MM.1S (cell line): ENCODE results near the gene VRK3.

Experiments used
- DNase-seq: peaks from one replicate; pipeline ENCODE4 v3.0.0-alpha.2; 2015
- H2AFZ ChIP-seq: fragments of 300-600 bp; sonication (generic); 2 replicates; pipeline ENCODE4 v1.6.0; 2016; ENCODE audit warnings: antibody characterized with exemption, low read length
- H3F3A ChIP-seq: fragments of 300-600 bp; sonication (generic); 2 replicates; pipeline ENCODE4 v1.6.1; 2016; ENCODE audit warnings: mild to moderate bottlenecking, antibody characterized with exemption, low read length, moderate library complexity, mixed read lengths; ENCODE audit not compliant: insufficient read depth
- H3K27ac ChIP-seq: fragments of 300-600 bp; sonication (generic); 2 replicates; pipeline ENCODE4 v1.5.1; 2016; ENCODE audit warnings: mild to moderate bottlenecking, low read length
- H3K27me3 ChIP-seq: fragments of 300-600 bp; sonication (generic); replicated peaks from 2 replicates; pipeline ENCODE4 v1.6.0; 2016; ENCODE audit warnings: low read length; ENCODE audit not compliant: insufficient read depth
- H3K36me3 ChIP-seq: fragments of 300-600 bp; sonication (generic); replicated peaks from 2 replicates; pipeline ENCODE4 v1.6.1; 2016; ENCODE audit warnings: mild to moderate bottlenecking, low read length, mixed read lengths; ENCODE audit not compliant: insufficient read depth
- H3K4me1 ChIP-seq: fragments of 300-600 bp; sonication (generic); 2 replicates; pipeline ENCODE4 v1.6.1; 2016; ENCODE audit warnings: low read length, mixed read lengths
- H3K4me2 ChIP-seq: fragments of 300-600 bp; sonication (generic); 2 replicates; pipeline ENCODE4 v1.6.0; 2016; ENCODE audit warnings: low read depth, low read length
- H3K4me3 ChIP-seq: fragments of 300-600 bp; sonication (generic); 2 replicates; pipeline ENCODE4 v1.5.1; 2016; ENCODE audit warnings: low read length, mixed read lengths
- H3K79me2 ChIP-seq: fragments of 300-600 bp; sonication (generic); 2 replicates; pipeline ENCODE4 v1.6.1; 2016; ENCODE audit warnings: mixed run types, low read length, mixed read lengths
- H3K9ac ChIP-seq: fragments of 300-600 bp; sonication (generic); 2 replicates; pipeline ENCODE4 v1.6.1; 2016; ENCODE audit warnings: low read length, mixed read lengths
- H3K9me2 ChIP-seq: fragments of 300-600 bp; sonication (generic); replicated peaks from 2 replicates; pipeline ENCODE4 v1.6.1; 2016; ENCODE audit warnings: mild to moderate bottlenecking, low read length, mixed read lengths; ENCODE audit not compliant: insufficient read depth
- H3K9me3 ChIP-seq: fragments of 300-600 bp; sonication (generic); replicated peaks from 2 replicates; pipeline ENCODE4 v1.6.1; 2016; ENCODE audit warnings: mild to moderate bottlenecking, low read length, mixed read lengths; ENCODE audit not compliant: insufficient read depth
- H4K20me1 ChIP-seq: fragments of 300-600 bp; sonication (generic); 2 replicates; pipeline ENCODE4 v1.6.1; 2016; ENCODE audit warnings: mild to moderate bottlenecking, low read length, moderate library complexity, mixed read lengths; ENCODE audit not compliant: insufficient read depth
- CTCF ChIP-seq: fragments of 300-600 bp; sonication (generic); IDR thresholded peaks from 2 replicates; pipeline ENCODE4 v1.5.1; 2016; ENCODE audit warnings: antibody characterized with exemption, low read length, mixed read lengths
- EZH2 ChIP-seq: fragments of 300-600 bp; sonication (generic); optimal IDR thresholded peaks from 2 replicates; pipeline ENCODE3; 2017; ENCODE audit warnings: low read depth, mild to moderate bottlenecking, antibody characterized with exemption, low read length, mixed read lengths
- EZH2phosphoT487 ChIP-seq: fragments of 300-600 bp; sonication (generic); IDR thresholded peaks from 2 replicates; pipeline ENCODE4 v1.6.1; 2018; ENCODE audit warnings: antibody characterized with exemption, low read length

VRK3 gene

GRCh38 chr19:50030937-50031336 lies 5.8 kb upstream of the VRK3 start:
- Histone ChIP-seq H3K79me2 (peaks cover 36% of the 10 kb centered on the region), H3K4me2 (no peak overlapping the region), H3K36me3 (no peaks in the 10 kb centered on the region; the same call in 1 of the 2 replicates), H3K9me3 (no peaks in the 10 kb centered on the region), H3K27me3 (no peaks in the 10 kb centered on the region), H3K9me2 (no peaks in the 10 kb centered on the region), H3K9ac (no peak overlapping the region), H3F3A (no peaks in the 10 kb centered on the region), H3K27ac (no peak overlapping the region), H3K4me1 (no peaks in the 10 kb centered on the region), H4K20me1 (0 out of 2 replicates have a peak, but pooled peaks cover 2% of the 10 kb centered on the region), H2AFZ (no peak overlapping the region), H3K4me3 (no peak overlapping the region)
- no peak for DNase-seq
- no peak for TF ChIP-seq CTCF
- TF ChIP-seq EZH2phosphoT487: no peak
- TF ChIP-seq EZH2: no peak

GRCh38 chr19:50030225-50030624 lies 5.1 kb upstream of the VRK3 start:
- H3K27ac ChIP-seq: no peak overlapping the region
- no peak overlapping the region for H2AFZ ChIP-seq
- peaks cover 37% of the 10 kb centered on the region for H3K79me2 ChIP-seq
- no peak overlapping the region for H3K4me2 ChIP-seq
- H4K20me1 ChIP-seq: 0 out of 2 replicates have a peak, but pooled peaks cover 2% of the 10 kb centered on the region
- no peak overlapping the region for H3K4me3 ChIP-seq
- H3K4me1 ChIP-seq: no peaks in the 10 kb centered on the region
- H3K9me3 ChIP-seq: no peaks in the 10 kb centered on the region
- H3F3A ChIP-seq: no peaks in the 10 kb centered on the region
- H3K27me3 ChIP-seq: no peaks in the 10 kb centered on the region
- no peak overlapping the region for H3K9ac ChIP-seq
- H3K36me3 ChIP-seq: no peaks in the 10 kb centered on the region; the same call in 1 of the 2 replicates
- no peak for TF ChIP-seq CTCF
- no peaks in the 10 kb centered on the region for H3K9me2 ChIP-seq
- no peak for DNase-seq

- H3F3A ChIP-seq: no peaks in the 10 kb centered on the region
- no peaks in the 10 kb centered on the region for H3K4me1 ChIP-seq
- H3K9ac ChIP-seq: no peak overlapping the region
- H3K27me3 ChIP-seq: no peaks in the 10 kb centered on the region
- no peak overlapping the region for H3K4me3 ChIP-seq
- H3K4me2 ChIP-seq: peak overlapping the region; percentile 88; the same call in 1 of the 2 replicates
- 0 out of 2 replicates have a peak, but pooled peaks cover 2% of the 10 kb centered on the region for H4K20me1 ChIP-seq
- no peaks in the 10 kb centered on the region for H3K9me3 ChIP-seq
- H3K27ac ChIP-seq: no peak overlapping the region
- no peak overlapping the region for H2AFZ ChIP-seq
- H3K79me2 ChIP-seq: peaks cover 72% of the 10 kb centered on the region
- H3K9me2 ChIP-seq: no peaks in the 10 kb centered on the region
- no peaks in the 10 kb centered on the region; the same call in 1 of the 2 replicates for H3K36me3 ChIP-seq
- no peak for DNase-seq
- TF ChIP-seq EZH2phosphoT487: no peak
- TF ChIP-seq EZH2: no peak
- TF ChIP-seq CTCF: no peak
These were observed 1.4 kb upstream of the VRK3 start for GRCh38 chr19:50026550-50026906.
